Neural cell (in vitro differentiated cells): Measurements from ENCODE around the gene SBNO1. TPM values are rescaled to one million over a fixed set of nuclear protein-coding genes. Genes with fewer than 3 reads are reported as not detected.
A peak's percentile ranks its signal among the peaks of the same experiment; 100 is the strongest.
"Not testable (repeated sequence)": the region's sequence is repeated elsewhere in the genome, so short reads cannot be mapped to it uniquely, and the experiment has no call there.

ENCODE experiments used
- H2AFZ ChIP-seq: fragments of 200-600, 300-800 bp; sonication (generic), shearing (Covaris generic); 2 replicates; pipeline ENCODE4 v1.6.0; 2014; ENCODE audit warnings: low read depth, mild to moderate bottlenecking, antibody characterized with exemption, low read length, moderate library complexity
- H3F3A ChIP-seq: fragments of 200-600 bp; shearing (Covaris generic); 2 replicates; pipeline ENCODE4 v1.6.1; 2016; ENCODE audit warnings: mild to moderate bottlenecking, moderate library complexity, mixed read lengths, antibody characterized with exemption, low read length; ENCODE audit not compliant: insufficient read depth, poor library complexity, severe bottlenecking
- H3K27ac ChIP-seq: fragments of 200-600, 300-800 bp; sonication (generic), shearing (Covaris generic); 2 replicates; pipeline ENCODE4 v1.5.1; 2014; ENCODE audit warnings: mild to moderate bottlenecking, low read length, moderate library complexity
- H3K27me3 ChIP-seq: fragments of 300-800, 200-600 bp; sonication (generic), shearing (Covaris generic); 2 replicates; pipeline ENCODE4 v1.6.0; 2014; ENCODE audit warnings: mild to moderate bottlenecking, low read depth, low read length, moderate library complexity; ENCODE audit not compliant: insufficient read depth
- H3K36me3 ChIP-seq: fragments of 300-800, 200-600 bp; sonication (generic), shearing (Covaris generic); 2 replicates; pipeline ENCODE4 v1.5.1; 2014; ENCODE audit warnings: mild to moderate bottlenecking, antibody characterized with exemption, low read length, moderate library complexity; ENCODE audit not compliant: insufficient read depth
- H3K4me2 ChIP-seq: fragments of 300-800, 200-600 bp; sonication (generic), shearing (Covaris generic); 2 replicates; pipeline ENCODE4 v1.6.0; 2014; ENCODE audit warnings: mild to moderate bottlenecking, low read length
- H3K4me3 ChIP-seq: fragments of 300-800, 200-600 bp; sonication (generic), shearing (Covaris generic); 2 replicates; pipeline ENCODE4 v1.5.1; 2014; ENCODE audit warnings: mild to moderate bottlenecking, low read length, moderate library complexity
- H3K79me2 ChIP-seq: fragments of 200-600 bp; shearing (Covaris generic); replicated peaks from 2 replicates; pipeline ENCODE4 v1.6.0; 2014; ENCODE audit warnings: mild to moderate bottlenecking, low read length, moderate library complexity; ENCODE audit not compliant: insufficient read depth
- H3K9ac ChIP-seq: fragments of 300-800, 200-600 bp; sonication (generic), shearing (Covaris generic); 2 replicates; pipeline ENCODE4 v1.6.1; 2016; ENCODE audit warnings: mild to moderate bottlenecking, low read length, mixed read lengths
- H3K9me2 ChIP-seq: fragments of 200-600 bp; shearing (Covaris generic); 2 replicates; pipeline ENCODE4 v1.6.1; 2016; ENCODE audit warnings: mild to moderate bottlenecking, low read length, mixed read lengths; ENCODE audit not compliant: insufficient read depth
- H3K9me3 ChIP-seq: fragments of 200-600, 300-800 bp; sonication (generic), shearing (Covaris generic); 2 replicates; pipeline ENCODE4 v1.6.1; 2016; ENCODE audit warnings: mild to moderate bottlenecking, mixed run types, low read length, moderate library complexity, mixed read lengths
- H4K20me1 ChIP-seq: fragments of 200-600 bp; shearing (Covaris generic); 2 replicates; pipeline ENCODE4 v1.6.1; 2016; ENCODE audit warnings: mild to moderate bottlenecking, mixed run types; ENCODE audit not compliant: insufficient read depth
- EP300 ChIP-seq: fragments of 450-650 bp; conservative IDR thresholded peaks from 2 replicates; pipeline ENCODE4 v1.6.1; 2014; ENCODE audit warnings: antibody characterized with exemption, mild to moderate bottlenecking, moderate library complexity; ENCODE audit not compliant: poor library complexity, severe bottlenecking
- EZH2 ChIP-seq: fragments of 200-600, 300-800 bp; shearing (Covaris generic), sonication (generic); IDR thresholded peaks from 2 replicates; pipeline ENCODE4 v1.6.1; 2014; ENCODE audit warnings: antibody characterized with exemption, low read length, borderline replicate concordance, mild to moderate bottlenecking; ENCODE audit not compliant: insufficient read depth, poor library complexity, severe bottlenecking
- MXI1 ChIP-seq: fragments of 450-650 bp; conservative IDR thresholded peaks from 2 replicates; pipeline ENCODE4 v1.6.1; 2014; ENCODE audit warnings: antibody characterized with exemption, mild to moderate bottlenecking; ENCODE audit not compliant: poor library complexity, severe bottlenecking
- POLR2AphosphoS5 ChIP-seq: IDR thresholded peaks from 2 replicates; pipeline ENCODE4 v1.6.1; 2012
- RAD21 ChIP-seq: fragments of 450-650 bp; conservative IDR thresholded peaks from 2 replicates; pipeline ENCODE4 v1.6.1; 2014; ENCODE audit warnings: antibody characterized with exemption, mild to moderate bottlenecking, moderate library complexity
- SMC3 ChIP-seq: fragments of 450-650 bp; conservative IDR thresholded peaks from 2 replicates; pipeline ENCODE4 v1.6.1; 2014; ENCODE audit warnings: antibody characterized with exemption, mild to moderate bottlenecking, moderate library complexity; ENCODE audit not compliant: poor library complexity
- TAF1 ChIP-seq: IDR thresholded peaks from 2 replicates; pipeline ENCODE4 v1.6.1; 2012; ENCODE audit warnings: low read depth
- polyA minus RNA-seq: library from RNA; depleted of rRNA, polyadenylated mRNA; stranded (reverse); fragments of >200 nt; gene quantifications from 2 replicates; pipeline ENCODE4 v1.2.3, GENCODE V29; 2014
- polyA plus RNA-seq: library from polyadenylated mRNA; depleted of rRNA; stranded (reverse); fragments of >200 nt; gene quantifications from 2 replicates; pipeline ENCODE4 v1.2.3, GENCODE V29; 2014
- TF ChIP-seq, protein P1 (sequence below): IDR thresholded peaks from 2 replicates; pipeline ENCODE4 v1.6.1; 2012; ENCODE audit warnings: borderline replicate concordance
- TF ChIP-seq, protein P2 (sequence below): fragments of 450-650 bp; IDR thresholded peaks from 2 replicates; pipeline ENCODE4 v1.5.1; 2014; ENCODE audit warnings: antibody characterized with exemption, mild to moderate bottlenecking, moderate library complexity; ENCODE audit not compliant: poor library complexity, severe bottlenecking

SBNO1 gene
- polyA plus RNA-seq: 17.9 and 18.5 TPM in 2 replicates
- 55.8 and 74.4 TPM in 2 replicates for polyA minus RNA-seq

DNA sequence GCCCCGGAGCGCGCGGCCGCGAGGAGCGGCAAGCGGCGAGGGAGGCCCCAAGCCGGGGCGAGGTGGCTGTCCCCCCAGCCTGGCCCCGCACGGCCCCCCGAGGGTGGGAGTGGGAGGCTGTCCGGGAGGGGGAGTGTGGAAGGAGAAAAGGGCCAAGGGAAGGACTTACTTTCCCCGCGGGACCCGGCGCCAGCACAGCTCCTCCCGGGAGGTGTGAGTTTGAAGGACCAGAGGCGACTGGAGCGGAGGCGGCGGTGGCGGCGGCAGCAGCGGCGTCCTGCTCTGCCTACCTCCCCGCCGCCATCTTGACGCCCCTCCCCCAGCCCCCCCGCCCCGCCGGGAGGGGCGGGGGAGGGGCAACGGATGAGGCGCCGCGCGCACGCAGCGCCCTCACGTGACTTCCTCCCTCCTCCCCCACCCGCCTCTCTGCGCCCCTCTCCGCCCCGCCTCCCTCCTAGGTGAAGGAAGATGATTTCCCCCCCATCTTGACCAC is at the start of gene SBNO1:
SBNO1 (minus strand) TSS at position 316 of the 493 bp plus-strand sequence. CDS start 14,406 bp downstream, outside the sequence.
- Histone ChIP-seq H2AFZ (peak within 1 kb of the TSS; percentile 77), H3K79me2 (peaks cover 41% of the 10 kb centered on the region), H3K9ac (peak within 1 kb of the TSS; percentile 89), H3K36me3 (no peaks in the 10 kb centered on the region), H3K9me2 (no peaks in the 10 kb centered on the region), H3F3A (no peaks in the 10 kb centered on the region), H4K20me1 (peaks cover 5% of the 10 kb centered on the region), H3K9me3 (no peaks in the 10 kb centered on the region), H3K27ac (peak within 1 kb of the TSS; percentile 97), H3K4me2 (peak within 1 kb of the TSS; percentile 79), H3K27me3 (no peaks in the 10 kb centered on the region), H3K4me3 (peak within 1 kb of the TSS; percentile 93)
- TF ChIP-seq TAF1: peak; percentile 54
- TF ChIP-seq RAD21: no peak
- no peak for TF ChIP-seq EZH2
- TF ChIP-seq EP300: no peak
- TF ChIP-seq, protein P1, sequence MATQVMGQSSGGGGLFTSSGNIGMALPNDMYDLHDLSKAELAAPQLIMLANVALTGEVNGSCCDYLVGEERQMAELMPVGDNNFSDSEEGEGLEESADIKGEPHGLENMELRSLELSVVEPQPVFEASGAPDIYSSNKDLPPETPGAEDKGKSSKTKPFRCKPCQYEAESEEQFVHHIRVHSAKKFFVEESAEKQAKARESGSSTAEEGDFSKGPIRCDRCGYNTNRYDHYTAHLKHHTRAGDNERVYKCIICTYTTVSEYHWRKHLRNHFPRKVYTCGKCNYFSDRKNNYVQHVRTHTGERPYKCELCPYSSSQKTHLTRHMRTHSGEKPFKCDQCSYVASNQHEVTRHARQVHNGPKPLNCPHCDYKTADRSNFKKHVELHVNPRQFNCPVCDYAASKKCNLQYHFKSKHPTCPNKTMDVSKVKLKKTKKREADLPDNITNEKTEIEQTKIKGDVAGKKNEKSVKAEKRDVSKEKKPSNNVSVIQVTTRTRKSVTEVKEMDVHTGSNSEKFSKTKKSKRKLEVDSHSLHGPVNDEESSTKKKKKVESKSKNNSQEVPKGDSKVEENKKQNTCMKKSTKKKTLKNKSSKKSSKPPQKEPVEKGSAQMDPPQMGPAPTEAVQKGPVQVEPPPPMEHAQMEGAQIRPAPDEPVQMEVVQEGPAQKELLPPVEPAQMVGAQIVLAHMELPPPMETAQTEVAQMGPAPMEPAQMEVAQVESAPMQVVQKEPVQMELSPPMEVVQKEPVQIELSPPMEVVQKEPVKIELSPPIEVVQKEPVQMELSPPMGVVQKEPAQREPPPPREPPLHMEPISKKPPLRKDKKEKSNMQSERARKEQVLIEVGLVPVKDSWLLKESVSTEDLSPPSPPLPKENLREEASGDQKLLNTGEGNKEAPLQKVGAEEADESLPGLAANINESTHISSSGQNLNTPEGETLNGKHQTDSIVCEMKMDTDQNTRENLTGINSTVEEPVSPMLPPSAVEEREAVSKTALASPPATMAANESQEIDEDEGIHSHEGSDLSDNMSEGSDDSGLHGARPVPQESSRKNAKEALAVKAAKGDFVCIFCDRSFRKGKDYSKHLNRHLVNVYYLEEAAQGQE: peak; percentile 23
- peak; percentile 84 for TF ChIP-seq POLR2AphosphoS5

DNA sequence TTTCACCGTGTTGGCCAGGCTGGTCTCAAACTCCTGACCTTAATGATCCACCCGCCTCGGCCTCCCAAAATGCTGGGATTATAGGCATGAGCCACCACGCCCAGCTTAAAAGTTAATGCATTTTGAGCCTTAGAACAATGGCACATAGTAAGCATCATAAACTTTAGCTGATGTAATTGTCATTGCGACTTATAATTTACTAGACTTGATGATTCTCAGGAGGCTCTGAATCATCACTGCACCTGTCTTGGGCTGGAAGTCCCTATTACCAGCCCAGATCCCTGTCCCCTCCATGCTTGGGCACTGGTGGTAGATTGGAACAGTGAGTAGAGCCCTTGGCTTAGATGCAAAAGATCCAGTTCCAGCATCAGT is 45.4 kb upstream of the SBNO1 start:
- Histone ChIP-seq H3K4me2 (no peak overlapping the region), H3K27ac (no peak overlapping the region), H2AFZ (no peak overlapping the region), H3K9me3 (no peaks in the 10 kb centered on the region), H3K4me3 (no peak overlapping the region), H3K79me2 (no peaks in the 10 kb centered on the region), H4K20me1 (no peaks in the 10 kb centered on the region), H3K9ac (no peak overlapping the region), H3K36me3 (no peaks in the 10 kb centered on the region), H3F3A (no peaks in the 10 kb centered on the region), H3K9me2 (no peaks in the 10 kb centered on the region), H3K27me3 (no peaks in the 10 kb centered on the region)
- TF ChIP-seq TAF1 (no peak), EZH2 (no peak), SMC3 (no peak), RAD21 (no peak), POLR2AphosphoS5 (no peak), MXI1 (no peak), EP300 (no peak)
- TF ChIP-seq, protein P1: no peak
- TF ChIP-seq, protein P2, sequence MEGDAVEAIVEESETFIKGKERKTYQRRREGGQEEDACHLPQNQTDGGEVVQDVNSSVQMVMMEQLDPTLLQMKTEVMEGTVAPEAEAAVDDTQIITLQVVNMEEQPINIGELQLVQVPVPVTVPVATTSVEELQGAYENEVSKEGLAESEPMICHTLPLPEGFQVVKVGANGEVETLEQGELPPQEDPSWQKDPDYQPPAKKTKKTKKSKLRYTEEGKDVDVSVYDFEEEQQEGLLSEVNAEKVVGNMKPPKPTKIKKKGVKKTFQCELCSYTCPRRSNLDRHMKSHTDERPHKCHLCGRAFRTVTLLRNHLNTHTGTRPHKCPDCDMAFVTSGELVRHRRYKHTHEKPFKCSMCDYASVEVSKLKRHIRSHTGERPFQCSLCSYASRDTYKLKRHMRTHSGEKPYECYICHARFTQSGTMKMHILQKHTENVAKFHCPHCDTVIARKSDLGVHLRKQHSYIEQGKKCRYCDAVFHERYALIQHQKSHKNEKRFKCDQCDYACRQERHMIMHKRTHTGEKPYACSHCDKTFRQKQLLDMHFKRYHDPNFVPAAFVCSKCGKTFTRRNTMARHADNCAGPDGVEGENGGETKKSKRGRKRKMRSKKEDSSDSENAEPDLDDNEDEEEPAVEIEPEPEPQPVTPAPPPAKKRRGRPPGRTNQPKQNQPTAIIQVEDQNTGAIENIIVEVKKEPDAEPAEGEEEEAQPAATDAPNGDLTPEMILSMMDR: no peak

DNA sequence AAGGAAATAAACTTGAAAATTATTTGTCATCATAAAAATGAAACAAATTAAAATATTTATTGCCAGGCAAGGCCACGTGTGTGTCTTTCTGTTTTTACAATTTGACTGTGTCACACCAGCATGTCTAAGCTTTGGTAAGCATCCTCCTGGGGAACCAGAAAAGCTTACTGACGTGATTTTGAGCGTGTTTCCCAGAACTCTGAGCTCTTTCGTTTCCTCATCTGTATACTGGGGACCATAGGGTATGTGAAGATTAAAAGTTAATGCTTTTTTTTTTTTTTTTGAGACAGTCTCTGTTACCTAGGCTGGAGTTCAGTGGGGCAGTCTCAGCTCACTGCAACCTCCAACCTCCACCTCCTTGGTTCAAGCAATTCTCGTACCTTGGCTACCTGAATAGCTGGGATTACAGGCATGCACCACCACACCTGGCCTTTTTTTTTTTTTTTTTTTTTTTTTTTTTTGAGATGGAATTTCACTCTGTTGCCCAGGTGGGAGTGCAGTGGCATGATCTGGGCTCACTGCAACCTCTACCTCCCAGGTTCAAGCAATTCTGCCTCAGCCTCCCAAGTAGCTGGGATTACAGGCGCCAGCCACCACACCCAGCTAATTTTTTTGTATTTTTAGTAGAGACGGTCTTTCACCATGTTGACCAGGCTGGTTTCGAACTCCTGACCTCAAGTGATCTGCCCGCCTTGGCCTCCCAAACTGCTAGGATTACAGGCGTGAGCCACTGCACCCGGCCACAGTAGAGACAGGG is 44.8 kb upstream of the SBNO1 start:
- H4K20me1 ChIP-seq, H3K4me2 ChIP-seq, H3F3A ChIP-seq, H3K9me3 ChIP-seq, H3K27ac ChIP-seq, H3K9me2 ChIP-seq, H3K4me3 ChIP-seq, H3K27me3 ChIP-seq, H3K36me3 ChIP-seq, H3K9ac ChIP-seq, H3K79me2 ChIP-seq, H2AFZ ChIP-seq: not testable (repeated sequence)
